WTC11 (cell line): ENCODE data around the gene NHS.

Experiments
- CTCF ChIP-seq: fragments of 200-600 bp; IDR thresholded peaks from 2 replicates; pipeline ENCODE4 v1.8.0; 2022; ENCODE audit warnings: antibody characterized with exemption
- ZNF138 ChIP-seq: sonication (generic); formaldehyde crosslinking; conservative IDR thresholded peaks from 2 replicates; pipeline ENCODE4 v1.8.1; 2022; ENCODE audit warnings: mild to moderate bottlenecking, moderate library complexity, missing genetic modification reagents

GRCh38 chrX:17567187-17567586 lies 192.2 kb downstream of the NHS start:
- TF ChIP-seq ZNF138 (CRISPR knock-in tag) (no peak), CTCF (no peak)
